T-helper 1 cell treated with Interleukin-12 subunit alpha and Interleukin-12 subunit beta and Interleukin-4 antibody, amounts not matched to agents 30 ng/mL and 1 ng/mL, for 36 hours (primary cell): ENCODE measurements around the gene TXNRD1. TPM values are rescaled to one million over a fixed set of nuclear protein-coding genes. Genes with fewer than 3 reads are reported as not detected.
"Not testable (repeated sequence)": the region's sequence is repeated elsewhere in the genome, so short reads cannot be mapped to it uniquely, and the experiment has no call there.

Source experiments
- intact Hi-C: fragments of 100-400 bp; cut with micrococcal nuclease; formaldehyde crosslinking; loops from one replicate; pipeline ENCODE4 v1.15.1; 2024
- total RNA-seq: library from RNA; stranded (reverse); gene quantifications from 2 replicates; pipeline ENCODE4 v1.2.3, GENCODE V29; 2022

The TXNRD1 gene
- total RNA-seq, 1 donor from 2014 or later = 88.5 TPM

DNA sequence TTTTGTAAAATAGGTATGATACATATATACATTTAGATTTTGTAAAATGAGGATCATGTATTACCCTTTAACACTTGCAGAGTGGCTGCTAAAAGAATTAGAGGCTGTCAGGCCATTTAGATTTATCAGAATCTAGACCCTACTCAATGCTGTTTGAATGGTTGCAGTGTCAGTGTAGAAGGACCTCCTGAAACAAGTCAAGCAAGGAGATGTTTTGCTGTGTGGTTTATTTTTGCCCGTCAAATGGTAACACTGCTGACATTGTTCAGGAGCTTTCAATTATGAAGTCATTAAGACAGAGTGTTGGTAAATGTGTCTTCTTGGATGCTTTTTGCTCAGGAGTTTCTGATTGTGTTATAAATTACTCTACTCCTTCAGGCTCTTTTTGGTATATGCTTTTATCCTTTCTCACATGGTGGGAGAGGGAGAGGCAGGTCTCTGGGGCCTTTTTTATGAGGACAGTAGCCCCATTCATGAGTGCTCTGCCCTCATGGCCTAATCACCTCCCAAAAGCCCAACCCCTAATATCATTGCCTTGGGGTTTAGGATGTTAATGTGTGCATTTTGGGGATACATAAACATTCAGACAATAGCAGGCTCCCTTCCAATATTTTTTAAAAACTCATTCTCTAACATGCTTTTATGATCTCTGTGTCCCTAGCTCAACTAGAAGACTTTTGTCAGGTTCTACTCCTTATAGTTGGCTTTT lies 104.5 kb downstream of the TXNRD1 start:
- intact Hi-C loops = no loop called here

DNA sequence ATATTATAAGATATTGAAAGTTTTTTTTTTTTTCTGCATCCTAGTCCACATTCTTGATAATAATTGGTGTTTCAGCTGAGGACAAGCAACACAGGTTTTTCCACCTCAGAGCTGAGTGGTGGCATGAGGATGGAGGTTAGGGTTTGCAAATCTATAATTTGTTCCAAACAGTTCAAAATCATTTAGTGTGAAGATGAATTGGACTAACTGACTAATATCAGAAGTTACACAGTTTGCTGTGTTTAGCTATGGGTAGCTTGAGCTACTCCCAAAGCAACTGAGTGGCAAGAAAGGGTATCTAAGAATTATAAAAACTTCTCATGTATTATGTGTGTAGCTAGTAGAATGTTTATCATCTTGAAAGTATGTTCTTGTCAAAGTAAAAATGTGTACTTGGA lies 105.0 kb downstream of the TXNRD1 start:
- intact Hi-C loops = no loop called here

GRCh38 chr12:104321949-104322348 lies 106.4 kb downstream of the TXNRD1 start:
- intact Hi-C loops = no loop called here

GRCh38 chr12:104322533-104322932 lies 107.0 kb downstream of the TXNRD1 start:
- intact Hi-C loops = not testable (repeated sequence)

GRCh38 chr12:104323899-104324298 lies 108.3 kb downstream of the TXNRD1 start:
- intact Hi-C loops = no loop called here

GRCh38 chr12:104328278-104328677 lies 112.7 kb downstream of the TXNRD1 start:
- intact Hi-C loops = not testable (repeated sequence)

DNA sequence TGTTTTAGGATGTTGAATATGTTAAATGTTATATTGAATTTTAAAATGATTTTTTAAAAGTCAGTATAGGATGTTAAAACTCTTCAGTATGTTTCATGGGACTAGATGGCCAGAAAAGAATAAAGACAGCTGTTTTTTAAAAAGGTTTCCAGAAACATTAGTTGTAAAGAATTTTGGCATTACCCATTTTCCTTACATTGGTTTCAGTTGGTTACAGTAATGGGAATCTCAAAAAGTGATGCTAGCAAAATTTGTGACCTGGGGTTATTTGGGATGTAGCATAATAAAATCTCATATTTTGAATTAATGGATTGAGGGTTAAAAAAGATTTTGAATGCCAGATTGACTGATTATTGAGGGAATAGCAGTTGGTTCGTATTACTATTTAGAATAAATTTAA lies 113.2 kb downstream of the TXNRD1 start:
- intact Hi-C loops = no loop called here

DNA sequence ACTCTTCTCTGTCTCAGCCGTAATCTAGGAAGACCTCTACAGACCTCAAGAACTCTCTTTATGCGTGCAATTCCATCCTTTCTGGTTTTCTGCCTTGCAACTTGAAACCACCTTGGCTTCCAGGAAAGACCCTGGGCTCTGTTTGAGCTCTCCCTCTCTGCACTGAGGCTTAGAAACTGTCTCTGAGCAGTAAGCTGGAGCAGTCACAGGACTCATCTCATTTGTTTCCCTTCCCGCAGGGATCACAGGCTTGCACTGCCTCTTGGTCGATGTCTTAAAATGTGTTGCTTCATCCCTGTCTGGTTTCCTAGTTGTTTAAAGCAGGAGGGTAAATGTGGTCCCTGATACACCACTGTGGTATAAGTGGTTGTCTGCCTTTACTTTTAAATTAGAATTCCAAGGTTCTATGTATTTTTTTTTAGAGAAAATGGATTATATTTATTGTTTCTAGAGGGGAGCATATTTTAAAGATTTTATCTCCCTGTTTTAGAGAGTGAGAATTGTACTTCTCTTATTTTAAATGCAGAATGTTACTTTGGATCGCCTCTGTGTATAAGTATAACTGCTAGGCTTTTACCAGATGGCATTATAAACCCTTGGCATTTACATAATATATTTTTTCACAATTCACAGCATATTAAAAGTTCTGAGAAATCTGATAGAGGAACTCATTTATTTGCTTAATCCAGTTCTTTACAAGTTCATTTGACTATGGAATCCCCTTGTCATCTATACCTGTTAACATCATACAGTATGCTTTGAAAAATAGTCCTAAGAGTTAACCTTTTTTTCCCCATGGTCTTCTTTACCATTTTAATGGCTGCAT lies 114.3 kb downstream of the TXNRD1 start:
- intact Hi-C loops = no loop called here

DNA sequence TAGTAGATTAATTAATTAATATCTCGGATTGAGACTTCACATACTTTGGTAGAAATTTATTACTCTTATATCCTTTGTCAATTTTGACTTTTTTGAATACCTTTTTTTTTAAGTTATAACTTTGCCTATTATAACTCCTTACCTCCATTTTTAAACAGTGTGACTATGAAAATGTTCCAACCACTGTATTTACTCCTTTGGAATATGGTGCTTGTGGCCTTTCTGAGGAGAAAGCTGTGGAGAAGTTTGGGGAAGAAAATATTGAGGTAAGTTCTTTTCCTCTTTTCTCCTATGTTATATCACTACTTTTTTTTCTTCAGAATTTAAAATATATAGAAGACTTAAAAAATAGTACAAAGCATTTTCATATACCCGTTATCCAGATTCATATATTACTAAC lies 115.8 kb downstream of the TXNRD1 start:
- intact Hi-C loops = no loop called here

- intact Hi-C loops = not testable (repeated sequence)
Observed at GRCh38 chr12:104332273-104332672, 116.7 kb downstream of the TXNRD1 start.

GRCh38 chr12:104333692-104334255 lies 118.2 kb downstream of the TXNRD1 start:
- intact Hi-C loops = no loop called here

GRCh38 chr12:104334581-104334980 lies 119.0 kb downstream of the TXNRD1 start:
- intact Hi-C loops = no loop called here

DNA sequence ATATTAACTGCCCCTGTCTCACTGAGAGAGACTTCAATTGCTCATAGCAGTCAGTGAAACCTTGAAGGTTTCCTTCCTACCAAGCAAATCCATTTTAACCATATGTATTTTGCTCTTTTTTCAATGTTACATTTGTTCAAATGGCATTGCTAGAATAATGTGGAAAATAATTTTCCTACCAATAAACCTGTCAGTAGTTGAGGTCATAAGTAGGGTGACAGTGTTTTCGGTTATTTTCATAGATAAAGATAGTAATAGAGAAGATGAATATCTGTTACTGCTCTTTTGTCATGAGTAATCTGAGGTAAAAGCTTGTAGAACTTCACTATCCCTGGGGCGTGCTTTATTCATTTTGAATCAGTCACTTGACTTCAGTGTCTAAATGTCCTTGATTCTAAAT lies 120.5 kb downstream of the TXNRD1 start:
- intact Hi-C loops = no loop called here

DNA sequence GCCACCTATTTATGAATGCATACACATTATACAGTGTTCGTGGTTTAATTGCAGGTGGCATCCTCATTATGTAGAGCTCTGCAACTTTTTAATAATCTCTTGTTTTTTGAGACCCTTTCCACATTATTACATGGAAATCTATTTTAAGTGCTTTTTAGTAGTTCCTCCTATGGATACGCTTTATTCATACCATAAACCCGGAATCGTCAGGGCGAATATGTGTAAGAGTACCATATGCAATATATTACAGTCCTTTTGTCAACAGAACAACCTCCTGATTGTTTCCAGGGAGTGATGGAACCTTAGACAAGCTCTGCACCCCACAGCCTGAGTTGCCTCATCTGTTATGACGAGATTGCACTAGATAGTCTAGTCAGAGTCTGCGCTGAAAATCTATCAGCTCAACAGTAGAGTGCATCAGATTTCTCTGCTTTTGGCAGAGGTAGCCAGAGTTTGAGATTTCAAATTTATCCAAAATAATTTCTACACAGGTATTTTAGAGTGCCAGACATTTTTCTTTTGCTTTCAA lies 121.5 kb downstream of the TXNRD1 start:
- intact Hi-C loops = no loop called here

DNA sequence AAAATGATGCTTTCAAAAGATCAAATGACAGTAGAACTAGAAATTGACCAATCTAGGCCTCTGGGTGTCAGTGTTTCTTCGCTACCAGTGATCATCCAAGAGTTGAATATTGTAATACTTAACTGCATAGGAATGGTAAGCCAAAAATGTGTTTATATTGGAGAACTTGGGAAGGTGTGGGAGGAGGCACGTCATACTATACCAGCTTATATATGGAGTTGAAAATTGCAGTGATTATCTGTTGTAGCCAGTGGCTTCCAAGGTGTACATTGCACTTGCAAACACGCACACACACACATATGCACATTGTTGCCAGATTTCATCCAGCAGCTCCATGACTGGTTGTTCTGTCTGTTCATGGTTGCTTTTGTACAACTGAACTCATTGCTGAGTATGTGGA lies 124.1 kb downstream of the TXNRD1 start:
- intact Hi-C loops = no loop called here

DNA sequence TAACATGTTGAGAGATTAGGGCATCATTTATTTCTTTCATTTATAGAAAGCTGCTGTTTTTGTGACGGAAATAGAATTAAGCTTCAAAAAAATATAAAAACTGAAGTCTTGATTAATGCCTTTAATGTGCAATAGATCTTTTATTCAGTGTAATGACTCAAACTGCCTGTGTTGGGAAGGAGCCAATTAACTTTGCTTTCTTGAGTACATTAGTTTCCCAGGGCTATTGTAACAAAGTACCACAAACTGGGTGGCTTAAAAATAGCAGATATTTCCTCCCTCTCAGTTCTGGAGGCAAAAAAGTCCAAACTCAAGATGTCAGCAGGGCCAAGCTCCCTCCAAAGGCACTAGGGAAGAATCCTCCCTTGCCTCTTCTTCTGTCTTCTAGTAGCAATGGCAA lies 124.6 kb downstream of the TXNRD1 start:
- intact Hi-C loops = no loop called here

- intact Hi-C loops = no loop called here
Observed at GRCh38 chr12:104340925-104341611, 125.5 kb downstream of the TXNRD1 start.

DNA sequence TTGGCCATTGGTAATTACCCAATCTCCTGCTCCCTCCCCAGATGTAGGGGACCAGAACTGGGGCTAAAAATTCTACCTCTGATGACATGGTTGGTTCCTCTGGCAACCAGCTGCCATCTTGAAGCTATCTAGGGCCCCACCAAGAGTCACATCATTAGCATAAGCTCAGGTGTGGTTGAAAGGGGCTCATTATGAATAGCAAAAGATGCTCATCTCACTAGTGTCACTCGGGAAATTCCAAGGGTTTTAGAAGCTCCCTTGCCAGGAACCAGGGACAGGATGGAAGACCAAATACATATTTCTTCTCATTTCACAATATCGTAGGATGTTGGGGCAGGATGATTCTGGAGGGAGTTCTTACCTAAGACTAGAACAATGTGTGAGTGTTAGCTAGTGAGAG lies 126.6 kb downstream of the TXNRD1 start:
- intact Hi-C loops = no loop called here

GRCh38 chr12:104342635-104343249 lies 127.2 kb downstream of the TXNRD1 start:
- intact Hi-C loops = no loop called here

DNA sequence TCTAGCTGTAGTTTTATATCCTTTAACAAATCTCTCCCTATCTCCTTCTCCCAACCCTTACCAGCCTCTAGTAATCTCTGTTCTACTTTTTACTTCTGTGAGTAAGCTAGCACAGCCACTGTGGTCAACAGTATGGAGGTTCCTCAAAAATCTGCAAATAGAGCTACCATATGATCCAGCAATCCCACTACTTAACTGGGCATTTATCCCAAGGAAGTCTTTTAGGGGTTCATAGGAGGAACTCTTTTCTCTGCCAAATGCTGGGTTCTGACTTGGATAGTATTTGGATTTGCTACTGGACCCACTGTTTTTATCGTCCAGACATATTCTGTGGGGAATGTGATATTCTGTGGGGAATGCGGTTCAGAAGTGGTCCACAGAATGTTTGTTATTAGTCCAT lies 129.1 kb downstream of the TXNRD1 start:
- intact Hi-C loops = no loop called here
